ENCODE results near the gene UPK2.
A peak's percentile ranks its signal among the peaks of the same experiment; 100 is the strongest.

The UPK2 gene

GRCh38 chr11:118929501-118930093 lies 26.5 kb upstream of the UPK2 start:
- peak; percentile 71 for DNase-seq (ENCODE audit: low read depth)
- H3K4me3 ChIP-seq (ENCODE audit: control insufficient read depth, low read depth, low read length): peak overlapping the region; percentile 70
- TF ChIP-seq CTCF (conservative IDR thresholded peaks at IDR 0.05; ENCODE audit: control insufficient read depth, insufficient read depth, low read depth, low read length): no peak

GRCh38 chr11:118930094-118930712 lies 25.9 kb upstream of the UPK2 start:
- peak; percentile 93 for TF ChIP-seq CTCF (conservative IDR thresholded peaks at IDR 0.05; ENCODE audit: control insufficient read depth, insufficient read depth, low read depth, low read length)
- H3K4me3 ChIP-seq (ENCODE audit: control insufficient read depth, low read depth, low read length): peak overlapping the region; percentile 70
- peak; percentile 68 for DNase-seq (ENCODE audit: low read depth)

- TF ChIP-seq CTCF (conservative IDR thresholded peaks at IDR 0.05; ENCODE audit: control insufficient read depth, insufficient read depth, low read depth, low read length): no peak
- no peak for DNase-seq (ENCODE audit: low read depth)
- no peak overlapping the region for H3K4me3 ChIP-seq (ENCODE audit: control insufficient read depth, low read depth, low read length)
Observed at GRCh38 chr11:118931571-118931970, 24.5 kb upstream of the UPK2 start.

GRCh38 chr11:118933486-118933885 lies 22.6 kb upstream of the UPK2 start:
- no peak for TF ChIP-seq CTCF (conservative IDR thresholded peaks at IDR 0.05; ENCODE audit: control insufficient read depth, insufficient read depth, low read depth, low read length)
- H3K4me3 ChIP-seq (ENCODE audit: control insufficient read depth, low read depth, low read length): no peak overlapping the region
- DNase-seq (ENCODE audit: low read depth): peak; percentile 32

- no peak for TF ChIP-seq CTCF (conservative IDR thresholded peaks at IDR 0.05; ENCODE audit: control insufficient read depth, insufficient read depth, low read depth, low read length)
- no peak overlapping the region for H3K4me3 ChIP-seq (ENCODE audit: control insufficient read depth, low read depth, low read length)
- DNase-seq (ENCODE audit: low read depth): no peak
Observed at GRCh38 chr11:118935376-118935775, 20.7 kb upstream of the UPK2 start.

- no peak for TF ChIP-seq CTCF (conservative IDR thresholded peaks at IDR 0.05; ENCODE audit: control insufficient read depth, insufficient read depth, low read depth, low read length)
- H3K4me3 ChIP-seq (ENCODE audit: control insufficient read depth, low read depth, low read length): no peak overlapping the region
- DNase-seq (ENCODE audit: low read depth): peak; percentile 52
Observed at GRCh38 chr11:118938491-118939403, 17.4 kb upstream of the UPK2 start.

Measured in fibroblast of mammary gland (primary cell).